Activated CD4-positive, alpha-beta T cell treated with anti-CD3 and anti-CD28 coated beads, Interleukin-2, Interleukin-6, amounts not matched to agents 100 ng/mL and 50 ng/mL, durations not matched to agents 16 hours and 8 hours (primary cell): ENCODE data around the gene PLLP.
"Not testable (repeated sequence)": the region's sequence is repeated elsewhere in the genome, so short reads cannot be mapped to it uniquely, and the experiment has no call there.

Source experiments
- DNase-seq: peaks from one replicate; pipeline ENCODE4 v3.0.0-alpha.2; 2020

PLLP gene

DNA sequence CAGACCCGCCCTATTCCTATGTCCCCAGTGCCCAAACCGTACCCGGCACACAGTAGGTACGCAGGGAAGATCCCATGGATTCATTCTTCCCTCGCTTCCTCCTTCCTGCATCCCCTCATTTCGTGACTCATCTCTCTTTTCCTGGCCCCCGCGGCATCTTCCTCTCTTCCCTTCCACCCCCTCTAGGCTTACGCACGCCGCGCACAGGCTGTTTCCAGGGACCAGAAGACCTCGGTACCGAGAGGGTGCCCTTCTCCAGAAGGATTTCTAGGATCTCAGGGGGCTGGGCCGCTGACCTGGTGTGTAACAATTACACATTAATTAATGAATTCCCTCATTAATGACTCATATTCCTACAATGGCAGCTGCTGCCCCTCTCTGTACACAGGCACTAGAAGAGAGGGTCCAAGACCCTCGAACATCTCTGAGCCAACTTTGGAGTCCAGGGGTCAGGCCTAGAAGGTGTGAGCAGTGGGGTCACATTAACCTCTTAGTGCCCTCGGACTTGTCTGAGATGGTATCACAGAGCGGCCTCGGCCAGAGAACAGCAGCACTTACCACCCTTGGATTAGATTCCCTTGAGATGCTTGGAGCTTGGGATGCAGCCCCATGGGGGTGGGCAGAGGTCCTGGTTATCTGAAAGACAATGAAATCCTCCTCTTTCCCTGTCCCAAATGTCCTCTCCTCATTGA is 16.8 kb upstream of the PLLP start:
- DNase-seq = no peak

GRCh38 chr16:57300387-57301125 is 16.1 kb upstream of the PLLP start:
- peak; percentile 98 for DNase-seq

DNA sequence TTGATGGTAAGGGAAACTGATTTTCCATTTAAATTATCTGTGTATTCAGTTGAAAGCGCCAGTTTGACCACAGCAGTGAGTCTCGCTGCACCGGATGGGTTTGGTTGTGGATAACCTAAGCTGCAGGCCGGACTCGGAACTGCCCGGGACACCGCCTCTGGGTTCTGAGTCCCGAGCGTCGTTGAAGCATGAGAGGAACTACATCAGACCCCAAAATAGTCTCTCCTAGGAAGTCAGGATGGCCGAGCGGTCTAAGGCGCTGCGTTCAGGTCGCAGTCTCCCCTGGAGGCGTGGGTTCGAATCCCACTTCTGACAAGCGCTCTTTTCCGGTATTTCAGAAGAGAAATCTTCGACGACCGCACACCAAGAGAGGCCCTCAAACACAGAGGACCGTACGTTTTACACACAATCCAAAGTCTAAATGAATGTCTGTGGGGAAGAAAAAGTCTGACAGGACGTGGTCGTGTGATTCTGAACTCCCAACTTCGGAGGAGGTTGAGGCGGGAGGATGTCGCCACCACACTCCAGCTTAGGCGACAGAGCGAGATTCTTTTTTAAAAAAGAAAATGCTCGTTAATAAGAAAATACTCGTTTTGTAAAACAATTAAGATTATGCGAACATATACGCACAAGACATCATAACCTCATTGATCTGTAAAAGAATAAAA is 15.4 kb upstream of the PLLP start:
- peak; percentile 93 for DNase-seq

DNA sequence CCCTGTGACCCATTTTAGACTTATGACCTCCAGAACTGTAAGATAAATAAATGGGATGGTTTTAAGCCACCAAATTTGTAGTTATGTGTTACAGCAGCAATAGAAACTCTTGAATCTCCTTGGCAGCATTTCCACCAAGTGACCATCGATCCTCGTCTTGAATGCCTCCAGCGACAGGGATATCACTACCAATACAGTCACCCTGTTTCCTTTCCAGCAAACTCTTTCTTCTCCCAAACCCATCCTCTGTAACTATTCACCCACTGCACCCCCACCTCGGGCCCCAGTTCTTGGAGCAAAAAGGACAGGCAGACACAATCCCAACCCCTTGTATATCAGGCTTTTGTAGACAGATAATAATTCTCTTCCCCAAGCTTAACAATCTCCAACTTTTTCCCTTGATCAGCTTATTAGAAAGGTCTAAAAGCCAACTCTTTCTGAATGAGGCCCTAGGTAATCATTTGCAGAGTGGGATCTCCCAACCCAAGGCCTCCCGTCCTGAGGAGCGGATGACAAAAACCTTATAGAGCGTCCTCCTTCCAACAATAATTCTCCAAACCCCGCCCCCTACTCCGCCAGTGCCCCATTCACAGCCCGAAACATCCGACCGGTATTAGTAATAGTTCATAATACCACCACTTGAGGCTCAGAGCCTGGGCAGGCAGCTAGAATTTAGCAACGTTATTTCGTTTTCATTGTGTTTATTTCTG is 14.7 kb upstream of the PLLP start:
- peak; percentile 66 for DNase-seq

GRCh38 chr16:57297856-57298255 is 13.4 kb upstream of the PLLP start:
- peak; percentile 35 for DNase-seq

DNA sequence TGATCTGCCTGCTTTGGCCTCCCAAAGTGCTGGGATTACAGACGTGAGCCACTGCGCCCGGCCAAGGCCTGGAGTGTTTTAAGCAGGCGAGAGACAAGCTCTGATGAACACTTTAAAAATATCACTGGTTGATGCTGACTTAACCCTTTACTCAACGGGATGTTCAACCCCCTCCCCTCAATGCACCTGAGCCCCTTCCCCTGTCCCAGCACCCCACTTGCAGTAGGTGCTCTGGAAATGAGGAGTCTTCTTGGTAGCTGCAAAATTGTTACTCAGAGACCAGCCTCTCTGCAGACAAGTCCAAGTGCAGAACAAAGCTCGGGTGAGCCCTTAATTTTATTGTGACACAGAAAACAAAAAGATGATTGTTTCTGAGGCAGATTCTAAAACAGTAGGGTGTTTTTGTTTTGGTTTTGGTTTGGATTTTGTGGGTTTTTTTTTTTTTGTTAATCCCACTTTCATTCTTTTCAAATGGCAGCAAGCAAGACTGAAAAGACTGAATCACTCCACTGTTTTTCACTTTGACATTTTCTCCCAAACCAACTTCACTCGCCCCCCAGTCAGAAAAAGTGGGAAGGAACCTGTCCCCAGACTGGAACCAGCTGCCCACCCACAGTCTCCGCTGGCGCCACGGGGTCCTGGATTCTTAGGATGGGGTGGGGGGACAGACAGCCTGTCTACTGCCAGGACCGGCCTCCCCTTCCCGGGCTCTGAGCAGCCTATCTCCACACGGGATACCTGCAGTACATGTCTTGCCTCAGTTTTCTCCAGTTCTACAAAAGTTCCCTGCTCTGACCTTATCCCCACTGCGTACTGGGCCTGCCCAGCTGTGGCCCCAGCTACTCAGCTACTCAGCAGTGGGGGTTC is 5.2 kb upstream of the PLLP start:
- DNase-seq = no peak

GRCh38 chr16:57285379-57285778 is 907 bp upstream of the PLLP start:
- no peak for DNase-seq

DNA sequence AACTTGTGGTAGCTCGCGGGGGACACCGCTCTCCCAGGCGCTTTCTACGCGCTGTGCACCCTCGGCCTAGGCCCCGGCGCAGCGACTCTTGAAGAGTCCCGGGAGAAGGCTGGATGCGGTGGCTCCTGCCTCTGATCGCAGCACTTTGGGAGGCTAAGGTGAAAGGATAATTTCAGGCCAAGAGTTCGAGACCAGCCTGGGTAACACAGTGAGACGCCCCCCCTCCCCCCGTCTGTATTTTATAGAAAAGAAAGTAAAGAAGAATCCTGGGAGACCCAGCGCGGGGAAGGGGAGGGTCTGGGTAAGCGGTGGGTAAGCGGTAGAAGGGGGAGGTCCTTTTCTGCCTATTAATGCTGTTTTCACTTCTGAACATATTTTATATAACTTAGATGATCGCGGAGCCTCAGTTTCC is 486 bp upstream of the PLLP start:
- DNase-seq = no peak

DNA sequence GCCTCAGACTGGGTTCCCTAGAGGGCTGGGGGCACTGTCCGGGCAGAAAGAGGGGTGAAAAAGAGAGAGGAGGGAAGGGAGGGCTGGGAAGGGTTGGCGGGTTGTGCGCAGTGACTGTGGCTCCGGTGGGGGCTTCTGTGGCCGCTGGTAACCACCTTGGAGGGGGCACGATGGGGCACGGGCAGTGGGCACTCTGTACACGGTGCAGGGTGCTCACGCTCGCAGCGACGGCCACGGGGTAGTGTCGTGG is 588 bp downstream of the PLLP start:
- no peak for DNase-seq

GRCh38 chr16:57283214-57283958 is 1.1 kb downstream of the PLLP start:
- DNase-seq = no peak

GRCh38 chr16:57282510-57283213 is 1.8 kb downstream of the PLLP start:
- DNase-seq = no peak

GRCh38 chr16:57281791-57282190 is 2.7 kb downstream of the PLLP start:
- no peak for DNase-seq

DNA sequence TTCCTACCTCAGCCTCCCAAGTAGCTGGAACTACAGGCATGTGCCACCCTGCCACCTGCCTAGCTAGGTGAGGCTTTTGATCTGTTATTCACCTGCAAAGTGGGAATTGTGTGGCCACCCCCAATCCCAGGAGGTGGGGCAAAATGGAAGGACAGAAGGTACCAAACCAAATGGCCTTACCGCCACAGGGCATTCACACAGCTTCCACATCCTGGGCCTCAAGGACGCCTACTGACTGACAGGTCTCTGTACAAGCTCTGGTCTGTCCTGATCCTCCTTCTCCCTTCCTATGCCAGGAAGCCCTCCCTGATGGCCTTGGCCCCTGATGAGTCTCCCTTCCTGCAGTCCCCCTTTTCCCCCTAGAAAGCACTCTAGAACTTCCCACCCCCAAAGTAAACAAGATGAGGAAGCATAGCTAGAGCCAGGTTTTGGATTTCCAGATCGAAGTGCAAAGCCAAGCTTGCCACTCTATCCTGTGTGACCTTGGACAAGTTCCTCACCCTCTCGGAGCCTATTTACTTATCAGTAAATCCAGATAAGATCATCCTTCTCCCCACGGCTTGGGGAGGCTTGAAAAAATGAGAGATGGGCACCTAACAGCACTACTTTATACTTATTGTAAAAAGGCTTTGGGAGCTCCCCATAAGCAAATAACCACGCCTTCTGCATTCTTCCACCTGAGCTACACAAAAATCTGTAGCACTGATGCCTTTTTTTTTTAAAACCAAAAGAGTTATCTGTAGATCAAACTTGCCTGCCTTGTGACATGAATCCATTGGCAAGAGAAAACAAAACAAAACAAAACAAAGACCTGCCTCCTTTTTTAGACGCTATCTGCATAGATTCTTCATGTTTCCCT is 4.5 kb downstream of the PLLP start:
- no peak for DNase-seq

GRCh38 chr16:57278494-57278893 is 6.0 kb downstream of the PLLP start:
- DNase-seq = no peak

- DNase-seq = peak; percentile 60
Observed at GRCh38 chr16:57277586-57277985, 6.9 kb downstream of the PLLP start.

DNA sequence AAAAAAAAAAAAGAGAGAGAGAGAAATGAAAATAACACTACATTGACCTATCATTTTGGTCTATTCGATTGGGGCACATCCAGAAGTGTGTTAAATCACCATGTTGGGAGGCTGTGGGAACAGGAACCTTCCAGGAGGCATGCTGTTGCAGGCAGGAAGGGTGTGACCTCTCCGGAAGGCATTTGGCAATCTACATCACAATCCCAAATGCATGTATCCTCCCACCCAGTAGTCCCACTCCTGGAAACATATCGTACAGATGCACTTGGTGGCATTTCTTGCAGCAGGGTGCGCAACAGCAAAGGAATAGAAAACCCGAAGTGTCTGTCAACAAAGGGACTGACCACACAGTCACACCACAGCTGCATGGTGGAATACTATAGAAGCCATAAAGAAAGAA is 7.9 kb downstream of the PLLP start:
- no peak for DNase-seq

- not testable (repeated sequence) for DNase-seq
Observed at GRCh38 chr16:57275946-57276345, 8.5 kb downstream of the PLLP start.

GRCh38 chr16:57273826-57274225 is 10.6 kb downstream of the PLLP start:
- no peak for DNase-seq

DNA sequence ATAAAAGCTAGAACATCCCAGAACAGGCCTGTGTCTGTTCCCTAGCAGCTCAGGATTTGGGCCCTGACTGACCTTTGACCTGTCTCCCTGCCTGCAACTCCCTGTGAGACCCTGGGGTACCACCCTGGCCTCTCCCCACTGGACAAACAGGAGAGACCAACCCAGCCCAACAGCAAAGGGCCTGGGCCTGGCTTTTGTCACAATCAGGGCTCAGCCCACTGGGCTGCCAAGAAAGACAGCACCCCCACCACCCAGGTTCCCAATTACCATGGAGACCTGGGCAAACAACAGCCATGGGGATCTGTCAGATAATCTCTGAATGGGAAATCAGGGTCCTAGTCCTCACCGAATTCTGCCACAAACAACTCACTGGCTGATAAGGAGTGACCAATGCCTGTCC is 11.1 kb downstream of the PLLP start:
- DNase-seq = no peak

DNA sequence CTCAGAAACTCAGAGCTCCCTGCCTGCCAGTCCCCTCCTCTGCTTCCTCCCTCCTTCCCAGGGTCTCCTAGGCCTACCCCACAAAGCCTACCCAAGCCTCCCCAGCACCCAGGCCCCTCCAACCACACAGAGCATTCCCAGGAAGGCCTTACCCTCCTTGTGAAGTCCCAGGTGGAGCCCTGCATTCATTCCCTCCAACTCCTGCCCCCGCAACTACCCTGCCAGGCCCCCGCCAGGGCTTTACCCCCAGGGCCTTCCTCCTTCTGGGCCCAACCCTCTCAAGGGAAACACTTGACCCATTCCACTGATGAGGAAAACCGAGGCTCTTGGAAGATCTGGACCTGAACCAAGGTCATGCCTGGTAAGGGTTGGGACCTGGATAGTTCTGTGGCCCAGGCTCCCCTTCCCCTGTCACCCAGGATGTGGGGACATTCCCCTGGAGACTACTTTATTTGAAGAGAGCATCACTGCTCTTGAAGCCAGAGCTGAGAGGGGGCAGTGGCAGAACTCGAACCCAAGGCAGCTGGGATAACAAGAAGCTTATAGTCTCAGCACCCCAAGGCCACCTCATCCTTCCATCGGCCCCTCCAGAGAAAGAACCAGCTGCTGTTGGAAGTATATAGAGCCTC is 12.5 kb downstream of the PLLP start:
- no peak for DNase-seq
